Right lobe of liver (tissue), 4 donors: Measurements from ENCODE around the gene ATP5PD.

ENCODE experiments used
- POLR2A ChIP-seq: fragments of 450-650 bp; IDR thresholded peaks from one replicate; pipeline ENCODE4 v1.6.1; 2017; ENCODE audit warnings: antibody characterized with exemption, mild to moderate bottlenecking
- TF ChIP-seq, protein P1 (sequence below), 4 donors: fragments of 200-600 bp in 3 of 4; fragments of 450-650 bp in 1 of 4; IDR thresholded peaks; one replicate each; pipeline versions ENCODE4 v1.5.1 to v1.8.0; 2016 to 2022; ENCODE audit warnings: antibody characterized with exemption in 4 of 4, mild to moderate bottlenecking in 2 of 4
- donor health status: DM: no; HTN: no; CAD: no.
- donor health status: DM: no; HTN: no; CAD: no.
- donor health status: DM: no; HTN: yes; CAD: no.

DNA sequence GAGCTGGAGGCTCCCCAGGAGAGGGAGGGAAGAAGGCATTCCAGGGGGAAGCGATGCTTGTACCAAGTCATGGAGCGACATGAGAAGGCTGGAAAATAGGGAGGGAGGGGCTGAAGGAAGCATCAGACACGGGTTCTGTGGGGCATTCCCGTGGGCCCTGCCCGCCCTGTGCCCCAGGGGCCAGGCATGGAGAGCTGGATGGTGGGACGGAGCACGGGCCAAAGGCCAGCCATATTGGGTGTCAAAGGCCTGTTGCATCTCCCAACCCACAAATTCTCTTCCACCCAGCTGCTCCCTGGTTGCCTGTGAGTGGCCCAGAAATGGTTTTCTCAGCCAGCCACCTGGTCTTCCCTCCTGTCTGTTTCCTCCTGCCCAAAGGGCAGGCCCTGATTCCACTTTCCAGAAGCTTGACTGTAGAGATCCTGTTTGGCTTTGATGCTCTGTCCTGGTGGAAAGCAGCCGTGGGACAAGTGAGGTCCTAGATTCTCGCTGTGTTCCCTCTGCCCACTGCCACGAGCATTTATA is 56.1 kb downstream of the ATP5PD start:
- TF ChIP-seq, protein P1, sequence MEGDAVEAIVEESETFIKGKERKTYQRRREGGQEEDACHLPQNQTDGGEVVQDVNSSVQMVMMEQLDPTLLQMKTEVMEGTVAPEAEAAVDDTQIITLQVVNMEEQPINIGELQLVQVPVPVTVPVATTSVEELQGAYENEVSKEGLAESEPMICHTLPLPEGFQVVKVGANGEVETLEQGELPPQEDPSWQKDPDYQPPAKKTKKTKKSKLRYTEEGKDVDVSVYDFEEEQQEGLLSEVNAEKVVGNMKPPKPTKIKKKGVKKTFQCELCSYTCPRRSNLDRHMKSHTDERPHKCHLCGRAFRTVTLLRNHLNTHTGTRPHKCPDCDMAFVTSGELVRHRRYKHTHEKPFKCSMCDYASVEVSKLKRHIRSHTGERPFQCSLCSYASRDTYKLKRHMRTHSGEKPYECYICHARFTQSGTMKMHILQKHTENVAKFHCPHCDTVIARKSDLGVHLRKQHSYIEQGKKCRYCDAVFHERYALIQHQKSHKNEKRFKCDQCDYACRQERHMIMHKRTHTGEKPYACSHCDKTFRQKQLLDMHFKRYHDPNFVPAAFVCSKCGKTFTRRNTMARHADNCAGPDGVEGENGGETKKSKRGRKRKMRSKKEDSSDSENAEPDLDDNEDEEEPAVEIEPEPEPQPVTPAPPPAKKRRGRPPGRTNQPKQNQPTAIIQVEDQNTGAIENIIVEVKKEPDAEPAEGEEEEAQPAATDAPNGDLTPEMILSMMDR (IDR thresholded peaks at IDR 0.05) = no peak
- TF ChIP-seq POLR2A = no peak
